Stimulated activated CD4-positive, alpha-beta T cell treated with anti-CD3 and anti-CD28 coated beads, Interleukin-15, amount 100 ng/mL, for 48 hours (primary cell): ENCODE measurements around the gene CBY1.
"Not testable (repeated sequence)": the region's sequence is repeated elsewhere in the genome, so short reads cannot be mapped to it uniquely, and the experiment has no call there.

Source experiments
- DNase-seq, 2 donors: peaks; one replicate each; pipeline ENCODE4 v3.0.0-alpha.2; 2020; ENCODE audit warnings: low read depth in 2 of 2

CBY1 gene

DNA sequence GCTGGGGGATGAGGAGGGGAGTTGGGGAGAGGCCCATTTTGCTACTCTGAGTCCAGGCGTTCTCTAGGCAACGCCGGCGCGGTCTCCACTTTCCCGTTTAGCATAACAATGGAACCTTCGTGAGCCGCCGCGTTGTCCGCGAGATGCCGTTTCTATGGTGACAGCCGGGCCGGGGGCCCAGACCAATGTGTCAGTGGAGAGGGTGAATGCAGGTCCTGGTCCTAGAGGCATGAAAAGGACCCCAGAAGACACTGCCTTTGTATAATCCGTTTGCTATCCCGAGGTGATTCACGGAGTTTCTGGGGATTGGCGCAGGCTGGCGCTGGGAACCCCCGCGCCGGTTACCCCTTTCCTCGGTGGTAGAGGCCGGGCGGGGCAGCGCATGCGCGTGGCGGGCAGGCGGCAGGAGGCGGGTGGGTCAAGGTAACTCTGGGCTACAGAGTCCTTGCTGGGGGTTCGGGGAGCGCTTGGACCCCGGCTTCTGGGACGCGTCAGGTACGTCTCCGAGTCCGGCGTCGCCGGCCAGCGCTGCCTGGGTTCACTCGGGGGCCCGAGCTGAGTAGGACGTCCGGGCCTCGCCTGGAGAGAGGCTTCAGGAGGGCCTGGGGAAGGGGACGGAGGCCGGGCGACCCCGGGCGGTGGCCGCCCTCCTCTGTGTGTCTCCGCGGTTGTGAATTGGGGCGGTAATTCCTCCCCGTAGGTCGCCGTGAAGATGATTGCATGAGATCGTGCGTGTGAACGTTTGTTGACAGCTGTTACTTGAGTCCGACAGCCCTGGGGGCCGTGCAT, at the start of gene CBY1, which contains the start of gene FAM227A:
Gene CBY1 (plus strand): TSS at position 383 of the 789 bp plus-strand sequence. CDS start 11,417 bp downstream, outside the sequence.
Gene FAM227A (minus strand): TSS at position 137 of the 789 bp plus-strand sequence. CDS start 6,224 bp downstream, outside the sequence.
- peak; percentile 72 to 76 for DNase-seq

DNA sequence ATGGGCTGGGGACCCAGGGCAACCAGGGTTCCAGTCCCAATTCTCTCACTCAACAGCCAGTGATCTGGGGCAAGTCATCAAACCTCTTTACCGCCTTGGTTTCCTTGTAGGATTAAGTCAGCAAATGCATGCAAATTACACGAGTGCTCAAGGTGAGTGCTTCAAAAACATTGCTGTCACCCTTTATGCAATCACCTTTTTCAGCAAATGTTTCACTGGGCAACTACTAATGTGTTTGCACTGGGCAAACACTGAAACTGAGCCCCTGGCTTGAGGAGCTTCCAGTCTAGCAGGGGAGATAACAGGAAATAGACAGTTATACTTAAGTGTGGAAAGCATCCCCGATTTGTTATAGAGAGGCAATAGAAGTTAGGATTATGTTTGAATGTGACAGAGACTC, 48.8 kb upstream of the CBY1 start:
- DNase-seq: no peak

DNA sequence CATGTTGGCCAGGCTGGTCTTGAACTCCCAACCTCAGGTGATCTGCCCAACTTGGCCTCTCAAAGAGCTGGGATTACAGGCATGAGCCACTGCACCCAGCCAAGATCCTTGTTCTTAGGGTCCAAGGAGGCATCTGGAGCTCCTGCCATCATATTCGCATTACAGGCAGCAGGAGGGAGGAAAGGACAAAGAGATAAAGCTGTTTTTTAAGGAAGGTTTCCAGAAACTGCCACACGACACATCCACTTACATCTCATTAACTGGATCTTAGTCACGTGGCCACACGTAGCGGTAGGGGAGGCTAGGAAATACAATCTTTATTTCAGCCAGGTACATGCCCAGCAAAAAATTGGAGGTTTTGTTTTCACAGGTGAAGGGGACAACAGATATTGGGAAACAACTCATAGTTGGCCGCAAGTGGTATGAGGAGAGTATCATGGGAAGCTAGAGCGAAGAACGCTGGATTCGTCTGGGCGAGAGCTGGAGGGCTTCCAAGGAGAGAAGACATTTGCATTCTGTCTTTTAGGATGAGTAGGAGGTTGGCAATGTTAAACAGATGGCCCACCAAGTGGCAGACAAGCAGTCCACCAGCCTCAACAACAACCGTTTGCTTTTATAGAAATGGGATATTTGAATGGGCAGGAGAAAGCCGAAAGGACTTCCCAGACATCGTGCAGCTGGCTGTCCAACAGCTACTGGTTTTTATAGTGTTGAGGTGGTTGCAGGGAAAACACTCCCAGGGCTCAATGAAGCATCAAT, 47.3 kb upstream of the CBY1 start:
- DNase-seq: no peak

GRCh38 chr22:38610234-38610633, 46.2 kb upstream of the CBY1 start:
- no peak for DNase-seq

DNA sequence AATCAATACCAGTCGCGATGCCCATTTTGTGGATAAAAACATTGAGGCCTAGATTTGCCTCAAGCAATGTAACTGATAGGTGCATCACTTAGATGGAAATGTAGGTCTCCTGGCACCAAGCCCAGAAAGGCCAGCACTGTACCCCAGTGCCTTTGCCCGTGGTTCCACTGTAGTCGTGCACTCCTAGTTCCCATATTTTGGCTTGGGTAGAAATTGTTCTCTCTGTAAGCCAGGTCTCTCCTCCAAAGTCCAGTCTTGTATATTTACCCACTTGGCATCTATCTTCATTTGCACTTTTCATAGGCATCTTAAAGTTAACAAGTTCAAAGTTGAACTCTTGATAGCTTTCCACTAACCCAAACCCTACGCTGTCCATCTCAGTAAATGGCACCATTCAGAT, 44.9 kb upstream of the CBY1 start:
- DNase-seq: no peak

GRCh38 chr22:38612217-38613006, 44.0 kb upstream of the CBY1 start:
- DNase-seq: no peak

- no peak for DNase-seq
Measured at GRCh38 chr22:38613588-38613987, 42.9 kb upstream of the CBY1 start.

GRCh38 chr22:38614332-38615063, 41.9 kb upstream of the CBY1 start:
- no peak for DNase-seq

DNA sequence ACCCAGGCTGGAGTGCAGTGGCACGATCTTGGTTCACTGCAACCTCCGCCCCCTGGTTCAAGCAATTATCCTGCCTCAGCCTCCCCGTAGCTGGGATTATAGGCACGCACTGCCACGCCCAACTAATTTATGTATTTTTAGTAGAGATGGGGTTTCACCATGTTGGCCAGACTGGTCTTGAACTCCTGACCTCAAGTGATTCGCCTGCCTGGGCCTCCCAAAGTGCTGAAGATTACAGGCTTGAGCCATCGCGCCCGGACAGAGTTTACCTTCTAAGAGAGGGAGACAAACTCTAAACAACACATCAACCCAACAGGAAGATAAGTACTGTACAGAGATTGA, 41.4 kb upstream of the CBY1 start:
- not testable (repeated sequence) for DNase-seq

GRCh38 chr22:38618258-38618657, 38.2 kb upstream of the CBY1 start:
- no peak for DNase-seq

DNA sequence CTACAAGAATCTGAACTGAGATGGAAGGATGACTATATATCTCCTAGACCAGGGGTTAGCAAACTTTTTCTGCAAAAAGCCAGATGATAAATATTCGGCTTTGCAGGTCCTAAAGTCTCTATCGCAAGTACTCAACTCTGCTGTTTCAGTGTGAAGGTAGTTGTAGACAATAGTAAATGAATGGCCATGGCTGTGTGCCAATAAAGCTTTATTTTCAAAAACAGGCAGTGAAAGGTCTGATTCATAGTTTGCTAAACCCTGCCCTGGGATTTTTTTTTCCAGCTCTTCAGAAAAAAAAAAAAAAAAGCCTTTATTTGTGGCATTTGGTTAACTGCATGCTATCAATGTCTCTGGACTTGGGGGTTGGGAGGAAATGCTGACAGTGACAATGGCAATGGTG, 37.8 kb upstream of the CBY1 start:
- no peak for DNase-seq

DNA sequence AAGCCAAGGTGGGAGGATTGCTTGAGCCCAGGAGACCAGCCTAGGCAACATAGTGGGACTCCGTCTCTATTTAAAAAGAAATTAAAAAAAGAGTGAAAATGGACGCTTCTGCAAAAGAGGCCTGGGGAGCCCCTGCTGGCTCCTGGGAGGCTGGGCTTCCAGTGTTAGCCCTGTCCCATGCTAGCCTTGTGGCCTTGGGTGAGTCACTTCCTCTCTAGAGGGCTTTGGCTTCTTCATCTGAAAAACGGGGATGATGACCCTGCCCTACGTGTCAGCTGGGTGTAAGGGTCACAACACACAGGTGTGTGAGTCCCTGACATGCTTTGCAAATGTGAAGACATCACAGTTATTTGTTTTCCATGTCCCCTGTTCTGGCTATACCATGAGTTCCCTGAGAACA, 33.1 kb upstream of the CBY1 start:
- no peak for DNase-seq

DNA sequence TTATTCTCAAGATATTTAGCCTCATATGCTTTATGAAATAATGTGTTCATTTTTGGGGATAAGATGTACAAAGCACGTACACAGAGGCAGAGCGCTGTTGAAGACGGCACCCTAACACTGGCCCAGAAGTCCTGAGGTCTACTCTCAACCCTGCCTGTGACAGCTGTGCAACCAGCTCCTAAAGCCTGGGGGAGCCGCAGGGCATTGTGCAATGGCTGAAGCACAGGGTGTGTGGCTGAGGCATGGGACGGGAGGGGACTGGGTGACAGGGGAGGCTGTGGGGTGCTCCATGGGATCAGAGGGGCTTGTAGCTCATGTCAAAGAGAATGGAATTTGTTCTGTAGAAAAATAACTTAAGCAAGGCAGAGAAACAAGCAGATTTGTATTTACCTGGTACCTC, 28.0 kb upstream of the CBY1 start:
- no peak for DNase-seq

- DNase-seq: no peak
Measured at GRCh38 chr22:38629108-38629507, 27.3 kb upstream of the CBY1 start.

GRCh38 chr22:38631724-38632123, 24.7 kb upstream of the CBY1 start:
- DNase-seq: no peak

GRCh38 chr22:38632528-38632927, 23.9 kb upstream of the CBY1 start:
- no peak for DNase-seq

DNA sequence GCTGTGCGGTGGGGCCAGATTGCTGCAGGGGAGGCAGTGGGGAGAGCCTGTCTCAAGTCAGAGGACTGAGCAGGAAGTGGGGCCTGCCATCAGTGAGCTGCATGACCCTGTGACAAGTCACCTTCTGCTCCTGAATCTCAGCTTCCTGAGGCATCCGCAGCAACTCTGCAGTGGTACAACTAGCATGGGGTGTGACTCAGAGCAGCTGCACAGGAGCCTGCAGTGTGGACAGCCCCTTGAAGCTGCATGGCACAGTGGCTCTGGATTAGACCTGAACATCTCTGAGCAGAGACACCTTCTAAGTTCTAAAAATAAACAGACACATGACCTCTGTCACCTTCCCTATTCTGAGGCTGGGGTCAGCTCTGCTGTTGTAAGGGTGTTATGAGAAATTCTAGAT, 18.2 kb upstream of the CBY1 start:
- DNase-seq: no peak

GRCh38 chr22:38638728-38639127, 17.7 kb upstream of the CBY1 start:
- DNase-seq: no peak

DNA sequence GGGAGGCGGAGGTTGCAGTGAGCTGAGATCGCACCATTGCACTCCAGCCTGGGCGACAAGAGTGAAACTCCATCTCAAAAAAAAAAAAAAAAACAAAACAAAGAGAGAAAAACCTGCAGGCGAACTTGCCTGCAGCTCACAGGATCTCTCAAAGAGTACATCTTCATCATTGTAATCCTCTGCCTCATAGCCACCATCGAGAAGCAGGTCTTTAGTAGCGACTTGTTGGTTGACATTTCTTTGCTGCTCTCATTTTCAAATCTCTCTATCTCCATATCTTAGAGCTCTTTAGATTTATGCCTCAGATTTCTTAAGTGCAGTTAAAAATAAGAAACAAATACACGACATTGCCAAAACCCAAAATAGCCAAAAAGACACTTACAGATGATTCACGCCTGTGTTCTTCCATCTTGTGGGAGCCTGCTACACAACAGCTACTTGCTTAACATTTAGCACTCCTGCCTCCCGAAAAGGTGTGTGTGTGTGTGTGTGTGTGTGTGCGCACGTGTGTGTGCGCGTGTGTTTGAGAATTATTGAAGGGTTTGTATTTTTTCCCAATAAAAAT, 14.9 kb upstream of the CBY1 start:
- no peak for DNase-seq

DNA sequence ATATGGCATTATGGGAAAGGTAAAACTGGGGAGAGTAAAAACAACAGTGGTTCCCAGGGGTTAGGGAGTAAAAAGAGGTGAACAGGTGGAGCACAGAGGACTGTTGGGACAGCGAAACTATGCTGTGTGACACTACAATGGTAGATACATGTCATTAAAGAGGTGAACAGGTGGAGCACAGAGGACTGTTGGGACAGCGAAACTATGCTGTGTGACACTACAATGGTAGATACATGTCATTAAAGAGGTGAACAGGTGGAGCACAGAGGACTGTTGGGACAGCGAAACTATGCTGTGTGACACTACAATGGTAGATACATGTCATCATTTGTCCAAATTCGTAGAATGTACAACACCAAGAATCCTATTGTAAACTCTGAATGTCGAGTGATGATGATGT, 12.2 kb upstream of the CBY1 start:
- DNase-seq: not testable (repeated sequence)

DNA sequence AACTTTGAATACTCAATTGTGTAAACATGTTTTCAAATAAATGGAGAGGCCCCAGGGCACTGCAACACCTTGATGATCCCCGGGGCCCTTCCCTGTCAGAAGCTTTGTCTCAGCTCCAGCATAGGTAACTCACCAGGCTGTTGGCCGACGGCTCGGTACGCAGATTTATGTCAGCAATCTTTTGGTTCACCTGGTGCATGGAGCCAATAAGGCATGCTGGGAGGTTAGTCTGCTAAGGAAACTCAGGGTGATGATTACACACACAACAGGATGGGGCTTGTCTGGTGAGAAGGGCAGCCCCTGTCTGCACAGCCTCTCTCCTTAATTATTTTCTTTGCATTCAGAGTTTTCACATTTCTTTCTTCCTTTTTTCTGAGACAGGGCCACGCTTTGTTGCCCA, 11.0 kb upstream of the CBY1 start:
- DNase-seq: no peak
